GM19025 (cell line): ENCODE measurements around the gene ATXN7L3B.

Source experiments
- ATAC-seq: cut with Tn5 transposase; IDR thresholded peaks from one replicate; pipeline ENCODE4 v1.9.1; 2021; ENCODE audit warnings: mild to moderate bottlenecking, low read depth, moderate library complexity; ENCODE audit not compliant: unreplicated experiment

ATXN7L3B gene

DNA sequence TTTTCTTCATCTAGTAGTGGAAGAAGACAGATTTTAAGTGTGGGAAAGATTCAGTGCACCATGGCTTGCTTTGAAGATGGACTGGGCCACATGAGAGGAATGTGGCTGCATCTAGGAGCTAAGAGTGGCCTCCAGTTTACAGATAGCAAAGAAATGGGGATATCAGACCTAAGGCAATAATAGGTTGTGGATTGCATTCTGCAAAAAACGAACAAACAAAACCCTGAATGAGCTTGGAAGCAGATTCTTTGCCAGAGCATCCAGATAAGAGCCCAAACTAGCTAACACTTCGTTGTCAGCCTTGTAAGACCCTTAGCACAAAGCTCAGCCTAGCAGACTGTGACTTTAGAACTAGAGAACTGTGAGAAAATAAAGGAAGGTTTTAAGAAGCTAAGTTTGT, 9.6 kb downstream of the ATXN7L3B start:
- no peak for ATAC-seq

DNA sequence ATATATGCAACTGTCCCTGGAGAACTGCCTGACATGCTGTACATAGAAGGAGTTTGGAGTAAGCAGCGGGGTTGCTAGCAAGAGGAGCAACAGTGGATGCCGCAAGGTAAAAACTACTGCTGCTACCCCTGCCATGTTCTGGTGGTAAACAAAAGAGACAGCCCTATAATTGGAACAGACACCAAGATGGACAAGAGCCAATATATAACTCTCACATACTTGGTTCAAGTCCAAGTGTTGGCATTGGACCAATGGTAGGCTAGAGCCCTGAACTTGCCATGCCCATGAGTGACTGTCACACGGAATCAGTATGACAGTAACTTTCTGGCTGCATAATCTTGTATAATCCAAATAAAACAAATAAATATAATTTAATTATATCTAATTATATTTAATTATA, 13.7 kb downstream of the ATXN7L3B start:
- ATAC-seq = no peak

DNA sequence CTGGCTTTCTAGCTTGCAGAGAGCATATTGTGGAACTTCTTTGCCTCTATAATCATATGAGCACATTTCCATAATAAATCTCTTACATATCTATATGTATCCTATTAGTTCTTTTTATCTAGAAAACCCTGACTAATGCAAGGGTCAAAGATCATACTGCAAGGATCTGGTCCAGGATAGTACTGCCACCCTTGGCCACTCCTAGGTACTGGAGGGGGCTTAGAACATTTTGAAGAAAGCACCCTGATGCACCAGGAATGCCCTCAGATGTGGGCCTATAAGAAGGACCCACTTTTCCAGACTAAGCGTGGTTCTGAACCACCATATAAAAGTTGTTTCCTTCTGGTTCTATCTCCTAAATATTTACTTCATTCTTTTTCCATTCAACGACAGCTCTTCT, 14.6 kb downstream of the ATXN7L3B start:
- ATAC-seq = no peak

DNA sequence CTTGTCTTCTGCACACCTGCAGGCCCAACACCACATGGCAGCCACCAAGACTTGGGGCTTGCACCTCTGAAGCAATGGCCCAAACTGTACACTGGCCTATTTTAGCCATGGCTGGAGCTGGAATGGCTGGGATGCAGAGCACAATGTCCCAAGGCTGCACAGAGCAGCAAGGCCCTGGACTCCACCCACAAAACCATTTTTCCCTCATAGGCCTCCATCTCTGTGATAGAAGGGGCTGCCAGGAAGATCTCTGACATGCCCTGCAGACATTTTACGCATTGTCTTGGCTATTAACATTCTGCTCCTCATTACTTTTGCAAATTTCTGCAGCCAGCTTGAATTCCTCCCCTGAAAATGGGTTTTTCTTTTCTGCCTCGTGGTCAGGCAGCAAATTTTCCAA, 22.1 kb downstream of the ATXN7L3B start:
- ATAC-seq = no peak

DNA sequence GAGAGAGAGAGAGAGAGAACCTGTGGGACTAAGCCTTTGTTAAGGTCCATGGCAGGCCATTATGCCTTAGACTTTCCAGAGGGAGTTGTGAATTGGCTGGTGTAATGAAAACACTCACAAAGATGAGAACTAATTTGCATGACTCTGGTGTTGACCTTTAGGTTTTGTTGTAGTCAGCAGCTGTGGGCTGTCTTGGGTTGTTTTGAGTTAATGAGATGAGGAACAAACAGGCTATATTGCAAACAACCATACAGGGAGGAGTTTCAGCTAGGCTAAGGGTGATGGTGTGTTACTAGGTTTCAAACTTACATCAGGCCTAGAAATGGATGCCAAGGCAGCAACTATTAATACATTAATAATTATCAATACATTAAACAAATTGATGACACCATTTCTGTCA, 26.3 kb downstream of the ATXN7L3B start:
- ATAC-seq = no peak

DNA sequence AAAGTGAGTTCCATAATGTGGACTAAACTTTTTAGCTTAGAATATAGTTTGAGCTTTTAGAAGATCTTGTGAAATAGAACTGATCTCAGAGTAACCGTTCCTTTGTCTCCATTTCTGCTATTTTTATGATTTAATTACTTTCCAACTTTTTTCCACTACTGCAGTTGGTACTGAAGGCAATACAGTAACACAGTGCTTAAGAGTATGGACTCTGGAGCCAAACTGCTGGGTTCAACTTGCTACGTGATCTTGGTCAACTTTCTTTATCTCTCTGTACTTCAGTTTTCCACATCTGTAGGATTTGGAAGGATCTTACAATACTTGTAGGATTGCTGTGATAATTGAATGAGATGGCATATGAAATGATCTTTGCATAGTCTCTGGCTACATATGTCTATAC, 40.9 kb downstream of the ATXN7L3B start:
- no peak for ATAC-seq

DNA sequence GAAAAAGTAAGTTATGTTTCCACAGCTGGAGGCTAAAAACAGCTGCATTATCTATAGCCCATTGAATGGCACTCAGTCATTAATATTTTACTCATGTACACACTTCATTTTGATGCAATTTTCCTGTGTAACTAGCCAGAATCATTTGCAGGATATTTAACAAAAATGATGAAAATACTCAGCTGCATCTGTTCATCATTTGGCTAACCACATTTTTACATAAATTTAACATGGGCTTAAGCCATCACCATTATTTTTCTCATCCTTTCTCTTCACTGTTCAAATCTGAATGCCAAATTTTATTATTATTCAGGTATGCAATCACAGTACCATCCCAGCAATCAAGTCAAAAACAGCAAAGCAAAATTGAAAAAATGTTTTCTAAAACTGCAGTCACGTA, 41.8 kb downstream of the ATXN7L3B start:
- ATAC-seq = no peak

DNA sequence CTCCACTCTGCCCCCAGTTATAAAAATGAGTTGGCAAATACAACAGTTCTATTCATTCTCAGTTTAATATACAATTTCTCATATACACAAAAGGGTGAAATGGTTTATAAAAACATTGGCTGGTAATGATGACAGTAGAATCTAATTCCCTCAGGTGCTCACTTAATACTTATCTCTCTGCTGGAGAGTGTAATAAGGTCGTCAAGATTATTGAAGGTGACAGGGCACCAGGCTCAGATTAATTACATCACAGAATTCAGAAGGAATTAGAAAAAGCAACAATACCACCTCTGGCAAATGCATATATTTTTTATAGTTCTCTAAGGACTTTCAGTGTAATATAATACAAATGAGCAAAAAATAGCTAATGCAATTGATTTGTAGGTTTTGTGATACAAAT, 42.3 kb downstream of the ATXN7L3B start:
- no peak for ATAC-seq

DNA sequence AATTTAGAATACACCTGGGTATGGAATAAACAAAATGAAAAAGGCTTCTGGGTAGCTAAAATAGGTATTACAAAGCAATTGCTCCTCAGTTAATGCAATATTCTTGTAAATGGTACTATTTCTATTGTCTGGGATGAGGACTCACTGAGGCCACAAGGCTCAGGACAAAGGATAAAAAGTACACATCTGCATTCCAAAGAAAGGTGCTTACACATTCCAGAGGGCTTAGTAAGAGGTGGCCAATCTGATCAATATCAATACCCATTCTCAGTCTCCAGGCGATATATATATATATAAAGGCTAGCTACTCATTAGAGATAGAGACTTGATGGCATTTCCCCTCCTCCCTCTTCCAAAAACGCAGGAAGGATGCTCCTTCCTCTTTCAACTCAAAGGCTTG, 43.8 kb downstream of the ATXN7L3B start:
- ATAC-seq = no peak

DNA sequence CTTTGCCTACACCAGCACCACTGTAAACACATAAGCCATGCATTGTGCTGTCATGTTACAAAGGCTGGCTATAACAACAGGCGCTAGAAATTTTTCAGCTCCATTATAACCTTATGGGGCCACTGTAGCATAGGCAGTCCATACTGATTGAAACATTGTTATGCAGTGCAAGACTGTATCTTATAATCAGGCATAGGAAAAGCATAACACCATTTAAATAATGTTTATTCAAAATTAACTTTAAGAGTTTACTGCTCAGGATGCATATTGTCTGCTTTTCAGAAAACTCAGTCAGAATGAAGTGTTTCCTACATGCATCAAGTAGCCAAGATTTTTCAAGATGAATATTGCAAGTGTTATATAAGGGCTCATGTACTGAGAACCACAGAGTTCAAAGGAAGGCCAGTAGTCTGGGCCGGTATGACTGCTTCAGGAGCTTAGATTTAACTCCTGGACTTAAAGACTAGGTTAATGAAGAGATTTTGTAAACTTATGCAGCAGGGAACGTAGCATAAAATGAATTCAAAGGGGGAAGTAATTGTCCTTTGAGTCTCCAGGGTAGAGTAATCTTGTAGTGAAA, 46.9 kb downstream of the ATXN7L3B start:
- ATAC-seq = no peak

DNA sequence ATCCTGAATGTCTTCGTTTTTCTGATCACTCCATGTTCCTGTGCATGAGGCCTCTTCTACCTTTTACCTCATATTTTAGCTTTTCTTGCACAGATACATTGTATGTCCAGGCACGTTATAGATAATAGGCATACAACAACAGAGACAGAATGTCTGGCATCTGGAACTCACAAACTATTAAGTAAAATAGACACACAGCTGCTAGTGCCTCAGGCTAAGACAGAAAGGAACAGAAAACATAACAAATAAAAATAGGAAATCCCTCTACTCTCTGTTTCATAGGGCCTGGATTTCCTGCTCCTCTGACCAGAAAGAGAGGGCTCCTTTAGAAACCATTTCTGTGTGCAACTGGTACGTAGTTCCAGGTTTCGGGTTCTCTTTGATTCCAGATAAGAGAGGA, 48.6 kb downstream of the ATXN7L3B start:
- ATAC-seq = no peak
